Mucosa of stomach (tissue), 1 donor: Measurements from ENCODE around the gene OBP2B.

Source experiments
- H3K27me3 ChIP-seq: one replicate; pipeline ENCODE4 v1.7.0; 2013; ENCODE audit warnings: mild to moderate bottlenecking, low read length; ENCODE audit not compliant: control insufficient read depth, insufficient read depth
- H3K36me3 ChIP-seq: one replicate; pipeline ENCODE4 v1.7.0; 2013; ENCODE audit warnings: low read length; ENCODE audit not compliant: control insufficient read depth, insufficient read depth
- H3K4me1 ChIP-seq: one replicate; pipeline ENCODE4 v1.7.0; 2013; ENCODE audit warnings: mild to moderate bottlenecking, low read length; ENCODE audit not compliant: control insufficient read depth, insufficient read depth
- H3K4me3 ChIP-seq: one replicate; pipeline ENCODE4 v1.7.0; 2013; ENCODE audit warnings: low read length
- H3K9ac ChIP-seq: one replicate; pipeline ENCODE4 v1.7.0; 2013; ENCODE audit warnings: mild to moderate bottlenecking, low read length, moderate library complexity
- H3K9me3 ChIP-seq: one replicate; pipeline ENCODE4 v1.7.0; 2013; ENCODE audit warnings: mild to moderate bottlenecking, low read length, moderate library complexity; ENCODE audit not compliant: control insufficient read depth
- donor health status: Pancreatic carcinoma.

OBP2B gene

GRCh38 chr9:133202145-133202513 is 6.9 kb downstream of the OBP2B start:
- Histone ChIP-seq H3K36me3 (no peaks in the 10 kb centered on the region), H3K9ac (no peak overlapping the region), H3K4me1 (no peaks in the 10 kb centered on the region), H3K27me3 (no peaks in the 10 kb centered on the region), H3K4me3 (no peak overlapping the region), H3K9me3 (no peaks in the 10 kb centered on the region)

GRCh38 chr9:133201424-133202144 is 7.5 kb downstream of the OBP2B start:
- H3K4me3 ChIP-seq, result no peak overlapping the region
- no peaks in the 10 kb centered on the region for H3K27me3 ChIP-seq

GRCh38 chr9:133200631-133201030 is 8.4 kb downstream of the OBP2B start:
- H3K27me3 ChIP-seq, result no peaks in the 10 kb centered on the region
- H3K9me3 ChIP-seq, result no peaks in the 10 kb centered on the region
- no peak overlapping the region for H3K9ac ChIP-seq
- H3K36me3 ChIP-seq, result no peaks in the 10 kb centered on the region
- H3K4me3 ChIP-seq, result no peak overlapping the region
- no peaks in the 10 kb centered on the region for H3K4me1 ChIP-seq

More at GRCh38 chr9:133201424-133202144, 7.5 kb downstream of the OBP2B start:
- Histone ChIP-seq H3K36me3 (no peaks in the 10 kb centered on the region), H3K9me3 (no peaks in the 10 kb centered on the region), H3K4me1 (no peaks in the 10 kb centered on the region), H3K9ac (no peak overlapping the region)

GRCh38 chr9:133199648-133200321 is 9.3 kb downstream of the OBP2B start:
- Histone ChIP-seq H3K36me3 (no peaks in the 10 kb centered on the region), H3K4me1 (no peaks in the 10 kb centered on the region), H3K27me3 (no peaks in the 10 kb centered on the region), H3K9me3 (no peaks in the 10 kb centered on the region), H3K4me3 (no peak overlapping the region), H3K9ac (no peak overlapping the region)

DNA sequence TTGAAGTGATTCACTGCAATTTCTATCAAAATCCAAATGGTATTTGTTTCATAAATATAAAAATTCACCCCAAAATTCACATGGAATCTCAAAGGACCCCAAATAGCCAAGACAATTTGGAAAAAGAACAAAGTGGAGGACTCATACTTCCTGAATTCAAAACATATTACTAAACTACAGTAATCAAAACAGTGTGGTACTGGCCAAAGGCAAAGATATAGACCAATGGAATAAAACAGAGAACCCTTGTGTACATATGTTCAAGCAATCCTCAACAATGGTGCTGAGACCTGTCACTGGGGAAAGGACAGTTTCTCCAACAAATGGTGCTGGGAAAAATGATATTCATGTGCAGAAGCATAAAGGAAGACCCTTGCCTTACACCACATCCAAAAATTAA is 14.0 kb downstream of the OBP2B start:
- Histone ChIP-seq H3K4me3 (no peak overlapping the region), H3K27me3 (peaks cover 3% of the 10 kb centered on the region), H3K9me3 (no peaks in the 10 kb centered on the region), H3K9ac (no peak overlapping the region), H3K36me3 (no peaks in the 10 kb centered on the region), H3K4me1 (no peaks in the 10 kb centered on the region)

GRCh38 chr9:133194597-133194996 is 14.5 kb downstream of the OBP2B start:
- Histone ChIP-seq H3K27me3 (peaks cover 3% of the 10 kb centered on the region), H3K9me3 (no peaks in the 10 kb centered on the region), H3K9ac (no peak overlapping the region), H3K4me3 (no peak overlapping the region), H3K4me1 (no peaks in the 10 kb centered on the region), H3K36me3 (no peaks in the 10 kb centered on the region)

- H3K4me1 ChIP-seq, result no peaks in the 10 kb centered on the region
- no peaks in the 10 kb centered on the region for H3K36me3 ChIP-seq
- H3K9me3 ChIP-seq, result no peaks in the 10 kb centered on the region
- H3K9ac ChIP-seq, result no peak overlapping the region
- peaks cover 11% of the 10 kb centered on the region for H3K27me3 ChIP-seq
- H3K4me3 ChIP-seq, result no peak overlapping the region
These were observed 17.1 kb downstream of the OBP2B start for GRCh38 chr9:133191989-133192388.

- H3K4me1 ChIP-seq, result no peaks in the 10 kb centered on the region
- no peak overlapping the region for H3K9ac ChIP-seq
- no peak overlapping the region for H3K4me3 ChIP-seq
- no peaks in the 10 kb centered on the region for H3K9me3 ChIP-seq
- H3K27me3 ChIP-seq, result peaks cover 14% of the 10 kb centered on the region
- H3K36me3 ChIP-seq, result no peaks in the 10 kb centered on the region
These were observed 19.2 kb downstream of the OBP2B start for GRCh38 chr9:133189826-133190225.

DNA sequence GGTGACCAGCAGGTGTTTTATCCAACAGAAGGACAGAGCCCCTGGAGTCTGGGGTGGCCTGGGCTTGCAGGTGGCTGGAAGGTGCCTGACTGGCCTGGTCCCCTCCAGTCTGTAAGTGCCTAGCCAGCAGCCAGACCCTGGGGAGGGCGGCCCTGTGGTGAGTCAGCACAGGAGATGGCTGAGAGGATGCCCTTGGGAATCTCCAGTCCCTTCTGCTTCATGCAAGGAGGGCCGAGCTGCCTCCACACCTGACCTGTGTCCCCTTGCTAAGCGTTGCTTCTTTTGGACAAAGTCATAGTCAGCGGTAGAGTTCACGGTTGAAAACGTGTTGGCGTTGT is 20.2 kb downstream of the OBP2B start:
- Histone ChIP-seq H3K4me1 (no peaks in the 10 kb centered on the region), H3K27me3 (peaks cover 14% of the 10 kb centered on the region), H3K4me3 (no peak overlapping the region), H3K9ac (no peak overlapping the region), H3K36me3 (no peaks in the 10 kb centered on the region), H3K9me3 (no peaks in the 10 kb centered on the region)

DNA sequence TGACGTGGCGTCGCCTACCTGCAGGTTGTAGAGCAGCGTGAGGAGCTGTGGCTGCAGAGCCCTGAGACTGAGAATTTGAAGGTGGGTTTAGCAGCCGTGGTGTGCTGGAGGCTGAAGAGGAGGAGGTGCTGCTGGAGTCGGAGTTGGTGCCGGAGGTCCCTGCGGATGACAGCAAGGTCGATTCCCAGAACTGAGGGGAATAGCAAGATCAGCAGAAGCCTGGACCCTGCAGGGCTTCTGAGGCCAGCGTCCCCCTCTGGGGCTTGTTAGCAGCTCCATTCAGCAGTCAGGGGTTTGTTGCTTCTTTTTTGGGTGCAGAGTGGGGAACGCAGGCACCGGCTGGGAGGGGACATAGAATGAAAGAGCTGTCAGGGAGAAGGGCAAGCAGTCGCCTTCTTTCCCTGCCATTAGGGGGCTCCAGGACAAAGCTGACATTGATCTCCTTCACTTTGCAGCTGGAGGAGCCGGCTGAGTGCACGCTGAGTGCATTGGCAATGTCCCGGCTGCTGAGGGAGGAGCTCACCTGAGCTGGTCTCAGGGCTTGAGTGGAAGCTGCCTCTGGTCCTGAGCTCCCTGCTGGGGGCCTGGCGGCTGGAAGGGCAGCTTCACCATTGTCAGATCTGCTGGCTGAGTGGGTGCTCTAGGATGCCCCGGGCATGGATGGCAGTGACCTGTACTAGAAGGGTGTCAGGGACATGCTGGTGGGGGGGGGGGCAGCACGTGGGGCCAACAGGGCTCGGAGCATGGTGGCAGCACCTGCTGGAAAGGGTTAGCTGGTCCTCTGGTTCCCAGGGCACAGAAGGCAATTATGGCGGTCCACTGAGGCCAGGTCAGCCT is 20.8 kb downstream of the OBP2B start:
- H3K27me3 ChIP-seq, result peaks cover 14% of the 10 kb centered on the region
- H3K9ac ChIP-seq, result no peak overlapping the region
- no peaks in the 10 kb centered on the region for H3K9me3 ChIP-seq
- no peaks in the 10 kb centered on the region for H3K36me3 ChIP-seq
- H3K4me3 ChIP-seq, result no peak overlapping the region
- no peaks in the 10 kb centered on the region for H3K4me1 ChIP-seq

DNA sequence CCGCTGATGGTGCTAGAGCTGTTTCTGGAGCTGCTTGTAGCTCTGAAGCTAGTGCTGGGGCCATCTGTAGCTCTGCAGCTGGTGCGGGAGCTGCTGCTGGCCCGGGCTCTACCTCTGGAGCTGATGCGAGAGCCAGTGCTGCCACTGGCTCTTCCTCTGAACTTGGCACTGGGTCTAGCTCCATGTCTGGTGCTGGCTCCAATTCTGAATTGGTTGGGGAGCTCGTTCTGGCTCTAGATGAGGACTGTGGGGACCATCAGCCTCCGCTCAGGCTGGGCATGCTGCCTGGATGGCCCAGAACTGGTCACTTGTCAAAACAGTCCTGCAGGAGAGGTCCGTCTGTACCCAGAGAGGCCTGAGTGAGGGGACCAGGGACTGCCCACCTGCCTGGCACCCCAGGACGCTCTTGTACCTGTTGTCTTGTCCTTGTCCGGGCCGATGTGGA is 21.5 kb downstream of the OBP2B start:
- peaks cover 15% of the 10 kb centered on the region for H3K27me3 ChIP-seq
- no peaks in the 10 kb centered on the region for H3K4me1 ChIP-seq
- H3K36me3 ChIP-seq, result no peaks in the 10 kb centered on the region
- H3K9me3 ChIP-seq, result no peaks in the 10 kb centered on the region
- no peak overlapping the region for H3K9ac ChIP-seq
- H3K4me3 ChIP-seq, result no peak overlapping the region

- H3K4me1 ChIP-seq, result no peaks in the 10 kb centered on the region
- no peak overlapping the region for H3K9ac ChIP-seq
- no peaks in the 10 kb centered on the region for H3K9me3 ChIP-seq
- no peaks in the 10 kb centered on the region for H3K36me3 ChIP-seq
- peaks cover 19% of the 10 kb centered on the region for H3K27me3 ChIP-seq
- no peak overlapping the region for H3K4me3 ChIP-seq
These were observed 22.3 kb downstream of the OBP2B start for GRCh38 chr9:133186736-133187135.
